GDM1 (cell line): ENCODE measurements around the gene ZNF79.

ENCODE experiments used
- DNase-seq: peaks from one replicate; lab custom pipeline; 2025; lab: John Stamatoyannopoulos, UW

Gene ZNF79

DNA sequence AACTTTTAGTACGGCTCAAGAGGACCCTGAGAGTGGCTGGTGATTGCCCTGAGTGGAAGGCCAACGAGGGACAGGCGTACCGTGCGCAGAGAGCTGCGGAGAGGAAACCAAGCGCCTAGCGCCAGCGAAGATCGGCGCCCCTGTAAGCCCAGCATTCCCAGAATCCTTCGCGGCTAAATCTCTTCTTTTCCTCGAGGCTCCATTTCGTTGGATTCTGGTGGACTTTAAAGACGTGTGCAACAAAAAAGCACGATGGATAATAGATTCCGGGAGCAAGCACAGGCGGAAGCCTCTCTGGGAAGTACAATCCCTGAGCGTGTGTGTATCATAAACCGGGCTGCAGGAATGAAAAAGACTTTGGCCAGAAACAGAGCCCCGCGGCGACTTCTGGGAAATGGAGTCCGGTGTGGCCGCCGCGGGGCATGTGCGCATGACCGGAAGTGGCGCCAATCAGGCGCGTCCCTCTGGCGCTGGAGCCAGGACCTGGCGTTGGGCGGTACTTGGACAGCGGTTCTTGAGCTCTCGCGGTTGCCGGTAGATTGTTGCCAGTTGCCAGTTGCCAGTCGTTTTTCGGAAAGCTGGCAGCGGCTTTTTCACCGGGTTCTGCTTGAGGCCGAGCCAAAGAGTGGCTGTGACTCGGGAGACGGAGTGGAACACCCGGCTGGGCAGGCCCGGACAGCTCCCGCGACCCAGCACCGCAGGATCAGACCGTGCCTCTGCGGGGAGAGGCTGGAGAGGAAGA, at the start of gene ZNF79:
Gene ZNF79 (plus strand): TSS at position 449 of the 742 bp plus-strand sequence. CDS start 406 bp downstream, outside the sequence.
- peak; percentile 84 for DNase-seq

DNA sequence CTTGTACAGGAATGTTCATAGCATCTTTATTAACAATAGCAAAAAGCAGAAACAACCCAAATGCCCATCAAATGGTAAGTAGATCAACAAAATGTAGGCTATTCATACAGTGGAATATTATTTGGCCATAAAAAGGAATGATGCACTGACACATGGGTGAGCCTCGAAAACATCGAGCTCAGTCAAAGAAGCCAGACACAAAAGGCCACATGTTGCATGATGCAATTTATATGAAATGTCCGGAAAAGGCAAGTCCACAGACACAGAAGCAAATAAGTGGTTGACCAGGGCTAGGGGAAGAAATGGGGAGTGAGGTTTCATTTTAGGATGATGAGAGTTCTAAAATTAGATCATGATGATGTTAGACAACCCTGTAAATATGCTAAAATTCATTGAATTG, 43.7 kb upstream of the ZNF79 start:
- no peak for DNase-seq

DNA sequence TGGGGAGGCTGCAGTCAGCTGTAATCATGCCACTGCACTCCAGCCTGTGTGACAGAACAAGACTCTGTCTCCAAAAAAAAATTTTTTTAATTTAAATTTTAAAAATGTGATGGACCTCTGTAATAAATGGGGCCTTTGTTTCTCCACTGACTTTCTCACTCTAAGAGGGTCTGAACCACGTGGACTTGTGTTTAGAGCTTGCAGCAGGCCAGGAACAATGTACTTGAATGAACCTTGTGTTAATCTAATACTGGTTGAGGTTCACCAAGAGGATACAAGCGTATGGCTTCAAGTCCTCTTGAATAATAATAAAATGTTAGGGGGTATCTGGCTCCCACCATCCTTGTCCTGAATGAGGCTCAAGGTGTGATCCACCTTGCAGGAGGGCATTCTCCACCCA, 41.6 kb upstream of the ZNF79 start:
- DNase-seq = no peak

DNA sequence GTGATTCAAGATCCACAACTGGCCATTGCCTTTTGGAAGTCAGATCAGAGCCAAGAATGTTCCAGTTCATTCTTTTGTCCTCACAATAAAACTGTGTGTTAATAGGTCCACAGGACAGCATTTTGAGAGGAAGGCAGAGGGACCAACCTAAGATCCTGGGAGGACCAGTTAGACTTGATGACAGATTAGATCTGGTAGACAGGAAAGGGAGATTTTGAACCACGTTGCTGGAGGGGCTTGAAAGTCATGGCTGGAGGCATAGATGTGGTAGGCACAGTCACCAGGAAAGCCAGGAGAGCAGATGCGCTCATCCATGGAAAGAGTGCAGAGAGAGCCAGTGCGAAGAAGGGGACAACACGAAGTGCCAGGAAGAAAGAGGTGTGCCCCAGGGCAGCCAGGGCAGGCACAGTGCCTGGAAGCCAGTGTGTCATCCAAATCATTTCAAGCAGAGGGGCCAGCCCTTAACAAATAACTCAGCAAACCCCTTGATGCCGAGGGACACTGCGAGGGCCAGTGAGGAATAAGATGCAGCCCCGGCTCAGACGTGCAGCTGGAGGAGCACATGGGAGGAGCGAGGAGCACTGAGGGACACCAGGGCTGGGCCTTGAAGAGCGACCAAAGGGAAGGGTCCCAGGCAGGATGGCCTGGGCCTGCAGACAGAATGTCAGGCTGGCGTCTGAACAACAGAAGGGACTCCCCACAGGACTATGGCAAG, 40.0 kb upstream of the ZNF79 start:
- DNase-seq = no peak

DNA sequence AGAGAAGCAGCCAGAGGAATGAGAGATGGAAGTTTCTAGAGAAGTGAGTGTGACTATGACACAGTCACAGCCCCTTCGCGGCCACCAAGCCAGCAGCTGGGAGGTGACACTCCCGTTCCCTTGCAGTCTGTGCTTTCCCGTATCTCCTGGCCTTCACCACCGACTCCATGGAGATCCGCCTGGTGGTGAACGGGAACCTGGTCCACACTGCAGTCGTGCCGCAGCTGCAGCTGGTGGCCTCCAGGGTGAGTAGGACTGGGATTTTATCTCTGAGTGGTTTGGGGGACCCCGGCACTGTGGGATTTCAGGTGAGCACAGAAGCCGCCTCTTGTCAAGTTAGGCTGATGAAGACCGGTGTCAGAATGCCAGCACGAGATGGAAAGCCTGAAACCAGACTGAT, 39.3 kb upstream of the ZNF79 start:
- no peak for DNase-seq

DNA sequence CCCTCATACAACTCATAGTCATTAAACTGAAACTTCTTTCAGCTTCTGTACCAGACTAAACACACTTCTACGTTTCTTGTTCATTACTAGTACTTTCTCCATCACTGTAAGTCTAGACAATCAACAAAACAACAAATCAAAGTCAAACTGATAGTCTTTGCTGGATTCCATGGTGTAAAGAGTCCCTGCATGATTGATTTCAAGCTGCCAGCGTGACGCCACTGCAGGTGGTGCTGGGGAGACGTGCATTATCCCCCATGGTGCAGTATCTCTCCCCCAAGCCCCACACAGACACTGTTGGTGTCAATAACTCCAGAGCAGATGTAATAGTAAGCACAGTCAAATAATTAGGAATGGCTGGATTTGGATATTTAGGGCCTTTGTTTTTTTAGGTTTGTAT, 37.9 kb upstream of the ZNF79 start:
- no peak for DNase-seq

DNA sequence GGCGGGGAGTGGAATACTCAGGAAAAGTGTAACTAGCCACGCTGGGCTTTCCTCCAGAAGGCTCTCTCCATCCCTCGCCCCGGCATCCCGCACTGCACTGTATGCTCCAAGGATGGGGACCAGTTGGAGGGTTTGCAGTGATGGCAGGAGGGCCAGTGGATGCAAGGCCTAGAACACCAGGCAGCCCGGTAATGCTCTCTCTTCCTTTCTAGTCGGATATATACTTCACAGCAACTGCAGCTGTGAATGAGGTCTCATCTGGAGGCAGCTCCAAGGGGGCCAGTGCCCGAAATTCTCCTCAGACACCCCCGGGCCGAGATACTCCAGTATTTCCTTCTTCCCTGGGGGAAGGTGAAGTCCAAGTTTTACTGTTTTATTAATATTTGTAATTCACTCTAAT, 37.2 kb upstream of the ZNF79 start:
- DNase-seq = no peak

DNA sequence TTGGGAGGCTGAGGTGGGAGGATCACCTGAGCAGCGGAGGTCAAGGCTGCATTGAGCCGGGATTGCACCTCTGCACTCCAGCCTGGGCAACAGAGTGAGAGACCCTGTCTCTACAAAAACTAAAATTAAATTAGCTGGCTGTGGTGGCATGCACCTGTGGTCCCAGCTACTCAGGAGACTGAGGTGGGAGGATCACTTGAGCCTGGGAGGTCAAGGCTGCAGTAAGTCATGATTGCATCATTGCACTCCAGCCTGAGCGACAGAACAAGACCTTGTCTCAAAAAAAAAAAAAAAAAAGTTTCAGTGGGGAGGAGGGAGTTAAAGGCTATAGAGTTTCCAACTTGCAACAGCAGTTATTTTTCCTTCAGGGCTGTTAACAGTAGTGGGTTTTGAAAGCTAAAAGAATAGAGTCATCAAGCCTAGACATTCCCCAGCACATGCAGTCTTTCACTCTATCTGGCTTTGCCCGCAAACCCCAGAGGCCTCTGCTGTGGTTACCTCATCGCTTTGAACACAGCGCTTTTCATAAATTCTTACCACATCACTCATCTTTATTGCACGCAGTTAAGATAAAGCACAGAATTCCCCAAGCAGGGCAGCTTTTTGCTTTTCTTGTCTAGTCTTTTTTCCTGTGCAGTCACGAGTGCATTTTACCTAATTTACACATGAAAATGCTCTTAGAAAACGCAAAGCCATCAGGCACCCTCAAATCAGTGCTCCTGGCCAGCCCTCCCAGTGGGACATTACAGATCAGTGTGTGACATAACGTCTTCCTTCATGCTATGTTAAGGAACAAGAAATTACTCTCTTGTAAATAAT, 35.9 kb upstream of the ZNF79 start:
- DNase-seq = no peak

DNA sequence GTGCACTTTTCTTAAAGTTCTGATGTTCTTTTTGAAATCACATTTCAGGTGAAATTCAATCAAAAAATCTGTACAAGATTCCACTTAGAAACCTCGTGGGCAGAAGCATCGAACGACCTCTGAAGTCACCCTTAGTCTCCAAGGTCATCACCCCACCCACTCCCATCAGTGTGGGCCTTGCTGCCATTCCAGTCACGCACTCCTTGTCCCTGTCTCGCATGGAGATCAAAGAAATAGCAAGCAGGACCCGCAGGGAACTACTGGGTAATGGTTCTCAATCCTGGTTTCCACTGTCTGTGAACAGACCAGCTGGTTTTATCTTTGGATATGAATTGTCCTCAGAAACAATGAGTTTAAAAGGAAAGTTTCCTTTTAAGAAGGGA, 35.3 kb upstream of the ZNF79 start:
- DNase-seq = no peak

DNA sequence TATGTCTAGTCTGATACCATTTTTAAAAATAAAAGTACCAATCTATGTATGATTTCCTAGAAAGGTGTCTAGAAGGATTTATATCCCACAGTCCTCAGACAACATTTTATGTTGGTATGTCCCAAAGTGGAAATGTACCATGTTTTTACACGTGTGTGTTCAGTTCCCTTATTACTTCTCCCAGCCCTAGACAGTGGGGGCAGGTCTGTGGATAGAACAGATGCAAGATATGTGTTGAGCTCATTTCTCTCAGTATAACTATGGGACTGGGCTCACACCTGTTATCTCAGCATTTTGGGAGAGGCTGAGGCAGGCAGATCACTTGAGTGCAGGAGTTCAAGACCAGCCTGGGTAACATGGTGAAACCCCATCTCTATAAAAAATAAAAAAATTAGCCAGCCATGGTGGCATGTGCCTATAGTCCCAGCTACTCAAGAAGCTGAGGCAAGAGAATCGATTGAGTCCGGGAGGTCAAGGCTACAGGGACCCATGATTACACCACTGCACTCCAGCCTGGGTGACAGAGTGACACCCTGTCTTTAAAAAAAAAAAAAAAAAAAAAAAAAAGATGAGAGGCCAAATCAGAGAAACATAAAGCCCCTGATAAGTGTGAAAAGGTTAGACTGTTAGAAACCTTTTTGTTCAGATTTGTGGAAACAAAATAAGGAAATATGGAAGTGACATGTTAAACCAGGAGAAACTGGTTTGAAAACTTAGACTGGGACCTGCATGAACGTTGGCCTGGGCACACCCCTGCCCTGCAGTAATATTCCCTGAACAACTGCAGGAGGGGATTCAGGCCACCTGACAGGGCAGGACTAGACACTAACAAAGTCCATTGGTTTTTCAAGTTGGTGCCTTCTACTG, 34.6 kb upstream of the ZNF79 start:
- no peak for DNase-seq

DNA sequence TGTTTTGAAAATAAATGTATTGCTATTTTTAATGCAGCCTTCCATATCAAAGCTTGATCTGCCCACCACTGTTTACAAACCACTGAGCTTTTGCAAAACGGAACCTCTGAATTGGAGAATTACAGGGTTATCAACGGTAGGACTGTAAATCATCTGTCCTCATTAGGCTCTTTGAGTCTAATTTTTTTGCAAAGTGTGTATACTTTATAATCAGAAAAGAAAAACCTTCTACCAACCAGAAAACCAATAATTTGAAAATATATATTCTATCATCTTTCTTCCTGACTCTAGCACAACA, 34.0 kb upstream of the ZNF79 start:
- DNase-seq = no peak

DNA sequence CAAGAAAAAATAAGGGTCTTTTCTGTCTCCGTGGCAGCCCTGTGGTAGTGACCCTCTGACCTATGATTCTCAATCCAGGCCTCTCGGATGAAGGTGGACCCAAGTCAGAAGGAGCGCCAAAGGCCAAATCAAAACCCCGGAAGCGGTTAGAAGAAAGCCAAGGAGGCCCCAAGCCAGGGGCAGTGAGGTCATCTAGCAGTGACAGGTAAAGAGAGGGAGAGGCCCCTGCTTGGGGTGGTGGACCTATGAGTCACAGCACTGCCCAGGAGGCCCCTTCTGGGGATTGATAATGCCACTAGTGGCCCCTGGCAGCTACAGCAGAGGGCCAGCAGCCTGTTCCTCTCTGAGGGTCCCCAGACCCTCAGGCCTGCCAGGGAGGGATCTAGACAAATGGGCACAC, 33.6 kb upstream of the ZNF79 start:
- DNase-seq = no peak

DNA sequence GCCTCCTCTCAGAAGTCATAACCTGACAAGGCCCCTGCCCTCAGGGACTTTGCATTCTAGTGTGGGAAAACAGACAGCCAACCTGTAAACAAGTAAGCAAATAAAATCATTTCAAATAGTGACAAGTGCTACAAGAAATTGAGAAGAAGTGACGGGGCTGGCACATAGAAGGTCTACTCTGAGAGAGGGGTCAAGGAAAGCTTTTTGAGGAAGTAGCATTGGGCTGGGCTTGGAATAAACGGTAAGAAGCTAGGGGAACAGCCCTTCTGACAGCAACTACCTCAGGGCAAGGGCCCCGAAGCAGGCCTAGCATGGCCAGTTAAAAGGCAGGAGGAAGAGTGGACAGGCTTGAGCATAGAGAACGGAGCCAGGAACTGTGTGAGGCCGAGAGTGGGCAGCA, 32.0 kb upstream of the ZNF79 start:
- DNase-seq = no peak

DNA sequence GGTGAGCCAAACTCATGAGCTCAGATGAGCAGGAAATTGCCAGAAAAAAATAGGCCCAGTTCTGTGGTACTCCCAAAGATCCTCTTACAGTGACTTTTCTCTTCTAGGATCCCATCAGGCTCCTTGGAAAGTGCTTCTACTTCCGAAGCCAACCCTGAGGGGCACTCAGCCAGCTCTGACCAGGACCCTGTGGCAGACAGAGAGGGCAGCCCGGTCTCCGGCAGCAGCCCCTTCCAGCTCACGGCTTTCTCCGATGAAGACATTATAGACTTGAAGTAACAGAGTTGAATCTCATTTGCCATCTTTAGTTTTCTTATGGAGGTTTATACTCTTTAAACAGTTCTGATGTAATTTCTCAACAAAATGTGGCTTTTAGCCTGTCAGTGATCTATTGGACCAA, 31.2 kb upstream of the ZNF79 start:
- DNase-seq = no peak

DNA sequence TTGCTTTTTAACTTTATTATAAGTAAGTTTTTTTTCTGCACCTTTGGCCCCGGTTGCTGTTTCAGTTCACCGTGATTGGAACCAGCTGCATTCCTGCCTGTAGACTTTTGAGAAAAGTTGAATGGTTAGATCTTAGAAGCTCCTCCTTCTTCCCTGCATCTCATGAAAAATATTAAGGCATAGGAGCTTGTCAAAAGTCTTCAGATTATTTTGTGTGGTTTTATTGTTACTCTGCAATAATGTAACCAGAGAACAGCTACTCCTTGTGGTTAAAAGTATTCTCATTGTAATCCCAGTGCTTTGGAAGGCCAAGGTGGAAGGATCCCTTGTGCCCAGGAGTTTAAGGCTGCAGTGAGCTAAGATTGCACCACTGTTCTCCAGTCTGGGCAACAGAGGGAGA, 30.5 kb upstream of the ZNF79 start:
- DNase-seq = no peak

DNA sequence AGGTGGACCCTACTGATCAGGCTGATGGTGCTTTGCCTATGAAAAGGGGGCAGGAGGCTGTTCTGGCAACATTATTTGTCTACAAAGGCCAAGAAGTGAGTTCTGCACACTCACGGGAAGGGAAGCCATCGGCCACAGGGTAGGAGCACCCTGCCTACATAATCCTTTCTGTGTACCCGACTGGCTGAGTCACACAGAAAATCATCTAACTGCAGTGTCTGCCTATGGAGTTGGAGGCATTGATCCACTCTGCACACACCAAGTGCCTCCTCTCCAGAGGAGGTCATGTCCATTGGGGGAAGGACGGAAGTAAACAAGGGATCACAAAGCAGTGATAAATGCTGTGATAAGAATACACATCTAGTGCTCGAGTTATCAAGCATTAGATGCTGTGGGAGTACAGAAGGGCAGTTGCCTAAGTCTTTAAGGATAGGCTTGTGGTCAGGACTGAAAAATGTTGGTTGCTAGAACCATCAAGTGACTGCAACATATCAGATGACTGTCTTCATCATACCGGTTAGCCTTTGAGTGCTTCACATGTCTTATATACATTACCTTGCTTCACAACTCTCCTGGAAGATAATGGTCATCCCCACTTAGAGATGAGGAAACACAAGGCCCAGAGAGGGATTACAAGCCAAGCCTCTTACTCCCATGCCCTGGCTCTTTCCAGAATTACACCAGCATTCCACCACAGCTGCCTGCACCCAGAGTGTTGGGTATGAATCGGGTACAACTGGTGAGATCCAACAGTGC, 28.5 kb upstream of the ZNF79 start:
- DNase-seq = no peak

DNA sequence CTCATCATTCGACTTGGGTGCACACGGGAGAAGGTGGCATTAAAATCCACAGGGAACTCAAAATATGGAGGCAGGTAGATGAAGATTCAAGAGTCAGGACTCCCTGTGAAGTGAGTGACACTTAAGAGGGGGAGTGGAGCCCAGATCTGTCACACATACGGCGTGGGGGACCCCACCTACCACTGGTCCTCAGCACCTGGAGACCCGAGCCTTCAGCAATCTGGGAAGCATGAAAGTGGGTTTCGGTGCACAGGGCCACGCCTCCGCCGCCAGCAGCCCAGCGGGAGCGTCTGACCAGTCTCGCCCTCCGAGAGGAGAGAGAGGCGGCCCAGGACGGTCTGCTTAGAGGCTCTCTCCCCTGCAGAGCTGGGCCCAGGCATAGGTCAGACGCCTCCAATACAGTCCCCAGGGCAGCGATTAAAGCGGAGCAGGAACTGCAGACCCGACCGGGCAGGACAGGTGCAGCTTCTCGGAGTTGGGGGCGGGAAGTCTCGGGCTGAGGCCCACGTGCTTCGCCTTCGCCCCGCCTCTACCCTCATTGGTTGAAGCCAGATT, 27.9 kb upstream of the ZNF79 start:
- DNase-seq = no peak

DNA sequence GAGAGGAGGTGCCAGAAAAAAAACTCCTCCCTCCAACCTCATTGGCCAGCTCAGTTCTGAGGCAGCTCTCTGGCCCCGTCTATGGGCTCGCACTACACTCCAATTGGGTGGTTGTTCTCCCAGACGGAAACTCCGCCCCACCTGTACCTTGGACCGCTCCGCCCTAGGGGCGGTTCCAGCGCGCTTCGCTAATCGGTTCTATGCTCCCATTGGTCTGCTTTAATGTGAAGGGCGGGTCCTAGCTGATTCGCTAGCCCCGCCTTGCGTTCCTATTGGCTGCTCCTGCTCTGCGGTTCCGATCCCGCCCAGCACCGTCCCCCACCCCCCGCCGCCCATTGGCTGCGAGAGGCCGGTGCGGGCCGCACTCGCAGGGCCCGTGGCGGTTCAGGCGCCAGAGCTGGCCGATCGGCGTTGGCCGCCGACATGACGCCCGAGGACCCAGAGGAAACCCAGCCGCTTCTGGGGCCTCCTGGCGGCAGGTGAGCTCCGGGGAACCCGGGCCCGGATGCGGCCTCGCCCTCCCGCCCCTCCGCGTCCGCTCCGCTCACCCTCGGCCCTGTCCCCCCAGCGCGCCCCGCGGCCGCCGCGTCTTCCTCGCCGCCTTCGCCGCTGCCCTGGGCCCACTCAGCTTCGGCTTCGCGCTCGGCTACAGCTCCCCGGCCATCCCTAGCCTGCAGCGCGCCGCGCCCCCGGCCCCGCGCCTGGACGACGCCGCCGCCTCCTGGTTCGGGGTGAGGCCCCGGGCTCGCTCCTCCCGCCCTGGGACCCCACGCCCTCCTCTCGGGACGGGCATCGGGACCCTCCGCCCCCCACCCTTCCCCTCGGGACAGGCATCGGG, 27.2 kb upstream of the ZNF79 start, which contains the start of gene SLC2A8:
Gene SLC2A8 (plus strand): TSS at position 362 of the 838 bp plus-strand sequence. CDS start 62 bp downstream, at position 424.
- DNase-seq = peak; percentile 99

DNA sequence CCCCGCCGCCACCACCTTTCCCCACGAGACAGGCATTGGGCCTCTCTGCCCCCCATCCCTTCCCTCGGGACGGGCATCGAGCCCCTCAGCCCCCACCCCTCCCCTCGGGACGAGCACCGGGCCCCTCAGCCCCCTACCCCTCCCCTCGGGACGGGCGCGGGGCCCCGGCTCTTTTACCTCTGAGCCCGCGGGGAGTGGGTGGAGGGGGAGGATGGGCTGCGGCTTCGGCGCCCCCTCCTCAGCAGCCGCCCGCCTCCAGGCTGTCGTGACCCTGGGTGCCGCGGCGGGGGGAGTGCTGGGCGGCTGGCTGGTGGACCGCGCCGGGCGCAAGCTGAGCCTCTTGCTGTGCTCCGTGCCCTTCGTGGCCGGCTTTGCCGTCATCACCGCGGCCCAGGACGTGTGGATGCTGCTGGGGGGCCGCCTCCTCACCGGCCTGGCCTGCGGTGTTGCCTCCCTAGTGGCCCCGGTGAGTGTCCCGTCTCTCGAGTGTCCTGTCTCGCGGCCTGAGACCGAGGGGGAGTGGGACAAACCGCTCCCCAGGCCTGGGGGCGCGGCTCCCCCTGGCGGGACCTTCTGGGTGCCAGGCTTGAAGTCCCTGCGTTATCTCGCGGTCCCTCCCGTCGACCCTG, 26.4 kb upstream of the ZNF79 start:
- DNase-seq = peak; percentile 3

DNA sequence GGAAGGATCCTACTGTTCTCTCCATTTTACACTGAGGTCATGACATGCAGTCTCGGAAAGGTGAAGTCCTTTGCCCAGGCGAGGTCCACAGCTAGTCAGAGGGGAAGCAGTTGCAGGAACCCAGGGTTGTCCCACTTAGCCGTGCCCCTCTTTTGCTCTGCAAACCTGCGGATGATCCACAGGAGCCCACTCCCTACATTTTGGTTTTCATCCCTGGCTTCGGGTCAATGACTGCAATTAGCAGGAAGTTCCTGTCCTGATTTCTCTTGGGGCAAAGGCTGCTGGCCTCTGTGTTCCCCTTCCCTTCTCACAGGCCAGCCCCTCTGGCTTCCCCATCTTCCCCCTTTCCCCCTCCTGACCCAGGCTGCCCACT, 25.9 kb upstream of the ZNF79 start:
- DNase-seq = no peak
